IMR-90 (cell line): ENCODE data around the gene FAM184A. TPM values are rescaled to one million over a fixed set of nuclear protein-coding genes. Genes with fewer than 3 reads are reported as not detected.

ENCODE experiments used
- ATAC-seq: fragments of 200-7000 bp; cut with Tn5 transposase; 2 replicates; pipeline ENCODE4 v1.9.1; 2020; ENCODE audit warnings: low read depth, mild to moderate bottlenecking, moderate library complexity
- BruUV-seq: library from RNA; stranded (reverse); fragments of 400-500 nt; replicated peaks from 2 replicates; lab custom pipeline; 2021; lab: Mats Ljungman, UMichigan
- CTCF ChIA-PET: fragments of 300-600 bp; formaldehyde crosslinking; extraction: SDS; loops from one replicate; lab custom pipeline; 2021; ENCODE audit warnings: antibody characterized with exemption; lab: Yijun Ruan, JAX
- POLR2A ChIA-PET: fragments of 300-600 bp; sonication (Branson Sonifier 250); formaldehyde crosslinking; loops from one replicate; lab custom pipeline; 2022; ENCODE audit warnings: antibody characterized with exemption; ENCODE audit not compliant: unreplicated experiment; lab: Charles Lee
- DNase-seq: peaks from one replicate; pipeline ENCODE4 v3.0.0; 2013
- H2AFZ ChIP-seq: replicated peaks from 2 replicates; pipeline ENCODE3; 2013; ENCODE audit warnings: low read length, mild to moderate bottlenecking; ENCODE audit not compliant: poor library complexity
- H2AK5ac ChIP-seq: 2 replicates; pipeline ENCODE4 v1.6.1; 2013; ENCODE audit warnings: low read depth, low read length, inconsistent platforms
- H2AK9ac ChIP-seq: replicated peaks from 2 replicates; pipeline ENCODE3; 2013; ENCODE audit warnings: mild to moderate bottlenecking, low read depth, low read length, moderate library complexity; ENCODE audit not compliant: poor library complexity
- H2BK120ac ChIP-seq: 2 replicates; pipeline ENCODE4 v1.6.1; 2013; ENCODE audit warnings: low read depth, low read length, inconsistent platforms
- H2BK15ac ChIP-seq: 3 replicates; pipeline ENCODE4 v1.6.1; 2013; ENCODE audit warnings: low read depth, low read length, inconsistent platforms
- H2BK20ac ChIP-seq: 2 replicates; pipeline ENCODE4 v1.6.1; 2013; ENCODE audit warnings: low read depth, mild to moderate bottlenecking, inconsistent platforms, low read length, moderate library complexity
- H2BK5ac ChIP-seq: 2 replicates; pipeline ENCODE4 v1.6.1; 2013; ENCODE audit warnings: mild to moderate bottlenecking, low read depth, low read length, inconsistent platforms; ENCODE audit not compliant: poor library complexity, severe bottlenecking
- H3K14ac ChIP-seq: replicated peaks from 2 replicates; pipeline ENCODE4 v1.6.1; 2013; ENCODE audit warnings: low read depth, low read length, inconsistent platforms
- H3K18ac ChIP-seq: 2 replicates; pipeline ENCODE4 v1.6.1; 2013; ENCODE audit warnings: low read depth, low read length, control low read depth
- H3K23ac ChIP-seq: 2 replicates; pipeline ENCODE4 v1.6.1; 2013; ENCODE audit warnings: low read depth, low read length, inconsistent platforms
- H3K27ac ChIP-seq: 2 replicates; pipeline ENCODE4 v1.5.1; 2013; ENCODE audit warnings: mild to moderate bottlenecking, control low read depth, low read length; ENCODE audit not compliant: insufficient read depth
- H3K27me3 ChIP-seq: 2 replicates; pipeline ENCODE4 v1.6.1; 2013; ENCODE audit warnings: low read length; ENCODE audit not compliant: control insufficient read depth, insufficient read depth
- H3K36me3 ChIP-seq: 2 replicates; pipeline ENCODE4 v1.6.1; 2013; ENCODE audit warnings: low read length, mixed read lengths; ENCODE audit not compliant: control insufficient read depth, insufficient read depth
- H3K4ac ChIP-seq: 2 replicates; pipeline ENCODE4 v1.6.1; 2013; ENCODE audit warnings: low read depth, low read length, inconsistent platforms
- H3K4me1 ChIP-seq: 2 replicates; pipeline ENCODE4 v1.6.1; 2013; ENCODE audit warnings: low read length, mixed read lengths; ENCODE audit not compliant: control insufficient read depth, insufficient read depth
- H3K4me2 ChIP-seq: 2 replicates; pipeline ENCODE4 v1.6.1; 2013; ENCODE audit warnings: low read depth, mild to moderate bottlenecking, control low read depth, low read length, moderate library complexity
- H3K4me3 ChIP-seq: 2 replicates; pipeline ENCODE4 v1.5.1; 2013; ENCODE audit warnings: low read depth, mild to moderate bottlenecking, control low read depth, low read length, moderate library complexity; ENCODE audit not compliant: insufficient read depth
- H3K56ac ChIP-seq: 2 replicates; pipeline ENCODE4 v1.6.1; 2013; ENCODE audit warnings: low read length, inconsistent platforms; ENCODE audit not compliant: insufficient read depth; ENCODE audit errors: extremely low read depth
- H3K79me1 ChIP-seq, 2 experiments: 2 replicates each; pipeline ENCODE4 v1.6.1; 2013; ENCODE audit warnings: low read length in 2 of 2, inconsistent platforms in 1 of 2, low read depth in 1 of 2
- H3K9ac ChIP-seq: 2 replicates; pipeline ENCODE4 v1.6.1; 2013; ENCODE audit warnings: low read depth, low read length, control low read depth
- H3K9me1 ChIP-seq: 2 replicates; pipeline ENCODE4 v1.6.1; 2013; ENCODE audit warnings: low read length, inconsistent platforms; ENCODE audit not compliant: insufficient read depth
- H3K9me3 ChIP-seq: 2 replicates; pipeline ENCODE4 v1.6.1; 2013; ENCODE audit warnings: low read length; ENCODE audit not compliant: control insufficient read depth, insufficient read depth
- H4K20me1 ChIP-seq: 2 replicates; pipeline ENCODE4 v1.6.1; 2013; ENCODE audit warnings: low read length, inconsistent platforms; ENCODE audit not compliant: insufficient read depth
- H4K5ac ChIP-seq: 2 replicates; pipeline ENCODE4 v1.6.1; 2013; ENCODE audit warnings: mild to moderate bottlenecking, low read depth, low read length, control low read depth
- H4K8ac ChIP-seq, 2 experiments: 2 replicates each; pipeline ENCODE4 v1.6.1; 2013; ENCODE audit warnings: low read depth in 2 of 2, low read length in 2 of 2, control low read depth in 1 of 2, inconsistent platforms in 1 of 2
- H4K91ac ChIP-seq: 2 replicates; pipeline ENCODE4 v1.6.1; 2013; ENCODE audit warnings: low read depth, low read length, inconsistent platforms; ENCODE audit not compliant: insufficient read depth
- CHD1 ChIP-seq: IDR thresholded peaks from 2 replicates; pipeline ENCODE4 v1.6.1; 2012; ENCODE audit warnings: low read depth, low read length, improper control_type of control experiment
- MAZ ChIP-seq: IDR thresholded peaks from 2 replicates; pipeline ENCODE4 v1.6.1; 2012; ENCODE audit warnings: low read depth, mild to moderate bottlenecking, low read length, improper control_type of control experiment, moderate library complexity, borderline replicate concordance
- POLR2A ChIP-seq: IDR thresholded peaks from 2 replicates; pipeline ENCODE4 v1.6.1; 2012; ENCODE audit warnings: mild to moderate bottlenecking, low read depth, low read length
- RAD21 ChIP-seq: IDR thresholded peaks from 2 replicates; pipeline ENCODE4 v1.6.1; 2012; ENCODE audit warnings: low read length, improper control_type of control experiment
- SMC3 ChIP-seq: fragments of 150-350 bp; IDR thresholded peaks from 2 replicates; pipeline ENCODE4 v1.6.1; 2016; ENCODE audit warnings: low read depth, mild to moderate bottlenecking, antibody characterized with exemption, low read length, moderate library complexity
- WGBS, 2 experiments: methylation state at CpG; one replicate each; pipeline versions ENCODE4 v1.1.5 to v1.1.7; 2013; ENCODE audit warnings: missing lambda C conversion rate in 2 of 2; ENCODE audit not compliant: insufficient read length in 1 of 2; ENCODE audit errors: extremely low coverage in 2 of 2; 5-methylcytosine and 5-hydroxymethylcytosine counted together
- dilution Hi-C: fragments of 300-500 bp; cut with HindIII; formaldehyde crosslinking; loops from one replicate; pipeline ENCODE4 v1.14.3; 2018; ENCODE audit warnings: low sequenced_read_pairs; ENCODE audit not compliant: unreplicated experiment
- in situ Hi-C: fragments of 300-500 bp; cut with MboI; formaldehyde crosslinking; loops from 3 replicates; pipeline ENCODE4 v1.14.3; 2019; ENCODE audit warnings: low sequenced_read_pairs, inconsistent platforms, mixed read lengths
- intact Hi-C: fragments of 100-400 bp; cut with micrococcal nuclease; formaldehyde crosslinking; loops from 2 replicates; pipeline ENCODE4 v1.10.0; 2022
- polyA plus RNA-seq, 3 experiments: library from polyadenylated mRNA; depleted of rRNA; stranded (reverse); fragments of >200 nt; gene quantifications; 2 replicates each; pipeline ENCODE4 v1.2.3, GENCODE V29; 2012; ENCODE audit warnings: low replicate concordance in 1 of 3
- total RNA-seq: library from RNA; depleted of rRNA; stranded (reverse); fragments of >200 nt; gene quantifications from 2 replicates; pipeline ENCODE4 v1.2.3, GENCODE V29; 2012
- TF ChIP-seq, protein P1 (sequence below): fragments of 150-350 bp; IDR thresholded peaks from 2 replicates; pipeline ENCODE4 v1.6.1; 2017; ENCODE audit warnings: mild to moderate bottlenecking, antibody characterized with exemption, low read length, low read depth
- TF ChIP-seq, protein P2 (sequence below): conservative IDR thresholded peaks from 2 replicates; pipeline ENCODE4 v1.5.1; 2012; ENCODE audit warnings: mild to moderate bottlenecking, low read depth, low read length, improper control_type of control experiment

FAM184A gene
- total and polyA plus RNA-seq, 2 of the 4 experiments (the other 2 are of a cell fraction) = 0.03 TPM; not detected in 1

DNA sequence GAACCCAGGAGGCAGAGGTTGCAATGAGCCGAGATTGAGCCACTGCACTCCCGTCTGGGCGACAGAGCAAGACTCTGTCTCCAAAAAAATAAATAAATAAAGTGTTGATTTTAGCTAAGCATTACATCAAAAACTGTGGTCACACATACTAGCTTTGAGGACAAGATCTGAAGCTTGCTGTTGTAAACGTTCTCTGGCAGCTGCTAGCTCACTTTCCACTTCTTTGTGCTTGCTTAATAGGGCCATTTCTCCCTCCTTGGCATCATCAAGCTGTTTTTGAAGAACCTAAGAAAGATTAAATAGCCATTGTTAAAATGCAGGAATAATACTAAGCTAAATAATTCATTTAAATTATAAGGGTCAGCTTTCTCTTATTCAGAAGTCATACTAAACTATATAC lies 55.7 kb downstream of the FAM184A start:
- TF ChIP-seq POLR2A (no peak), SMC3 (no peak), MAZ (no peak), CHD1 (no peak), RAD21 (no peak)
- TF ChIP-seq, protein P1, sequence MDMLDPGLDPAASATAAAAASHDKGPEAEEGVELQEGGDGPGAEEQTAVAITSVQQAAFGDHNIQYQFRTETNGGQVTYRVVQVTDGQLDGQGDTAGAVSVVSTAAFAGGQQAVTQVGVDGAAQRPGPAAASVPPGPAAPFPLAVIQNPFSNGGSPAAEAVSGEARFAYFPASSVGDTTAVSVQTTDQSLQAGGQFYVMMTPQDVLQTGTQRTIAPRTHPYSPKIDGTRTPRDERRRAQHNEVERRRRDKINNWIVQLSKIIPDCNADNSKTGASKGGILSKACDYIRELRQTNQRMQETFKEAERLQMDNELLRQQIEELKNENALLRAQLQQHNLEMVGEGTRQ = no peak
- TF ChIP-seq, protein P2, sequence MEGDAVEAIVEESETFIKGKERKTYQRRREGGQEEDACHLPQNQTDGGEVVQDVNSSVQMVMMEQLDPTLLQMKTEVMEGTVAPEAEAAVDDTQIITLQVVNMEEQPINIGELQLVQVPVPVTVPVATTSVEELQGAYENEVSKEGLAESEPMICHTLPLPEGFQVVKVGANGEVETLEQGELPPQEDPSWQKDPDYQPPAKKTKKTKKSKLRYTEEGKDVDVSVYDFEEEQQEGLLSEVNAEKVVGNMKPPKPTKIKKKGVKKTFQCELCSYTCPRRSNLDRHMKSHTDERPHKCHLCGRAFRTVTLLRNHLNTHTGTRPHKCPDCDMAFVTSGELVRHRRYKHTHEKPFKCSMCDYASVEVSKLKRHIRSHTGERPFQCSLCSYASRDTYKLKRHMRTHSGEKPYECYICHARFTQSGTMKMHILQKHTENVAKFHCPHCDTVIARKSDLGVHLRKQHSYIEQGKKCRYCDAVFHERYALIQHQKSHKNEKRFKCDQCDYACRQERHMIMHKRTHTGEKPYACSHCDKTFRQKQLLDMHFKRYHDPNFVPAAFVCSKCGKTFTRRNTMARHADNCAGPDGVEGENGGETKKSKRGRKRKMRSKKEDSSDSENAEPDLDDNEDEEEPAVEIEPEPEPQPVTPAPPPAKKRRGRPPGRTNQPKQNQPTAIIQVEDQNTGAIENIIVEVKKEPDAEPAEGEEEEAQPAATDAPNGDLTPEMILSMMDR = no peak
- Histone ChIP-seq H3K4me1 (no peaks in the 10 kb centered on the region), H4K8ac (no peak overlapping the region), H3K4me2 (no peak overlapping the region), H2AK5ac (no peak overlapping the region), H3K79me1 (no peaks in the 10 kb centered on the region), H2BK15ac (no peak overlapping the region), H3K18ac (no peak overlapping the region), H4K5ac (no peak overlapping the region), H3K23ac (no peak overlapping the region), H2BK5ac (no peak overlapping the region), H2AFZ (no peak overlapping the region), H3K9me1 (no peaks in the 10 kb centered on the region), H3K27me3 (no peaks in the 10 kb centered on the region), H3K9ac (no peak overlapping the region), H3K36me3 (no peaks in the 10 kb centered on the region), H4K20me1 (no peaks in the 10 kb centered on the region), H2AK9ac (no peak overlapping the region), H3K9me3 (no peaks in the 10 kb centered on the region), H2BK120ac (no peak overlapping the region), H3K14ac (no peak overlapping the region), H3K56ac (no peak overlapping the region), H2BK20ac (no peak overlapping the region), H3K4me3 (no peak overlapping the region), H3K4ac (no peak overlapping the region), H3K27ac (no peak overlapping the region), H4K91ac (no peak overlapping the region)
- no CpG with 5 or more reads among the region's 4 CpGs for WGBS, 2 experiments
- intact Hi-C loops = no loop called here
- in situ Hi-C loops = no loop called here
- dilution Hi-C loops = no loop called here
- POLR2A ChIA-PET = no interaction called here
- ATAC-seq = no peak
- no peak for DNase-seq
- BruUV-seq = no TSS peak
- CTCF ChIA-PET = no interaction called here
